H7 (cell line): ENCODE measurements around the gene CCDC91. TPM values are rescaled to one million over a fixed set of nuclear protein-coding genes. Genes with fewer than 3 reads are reported as not detected.
A peak's percentile ranks its signal among the peaks of the same experiment; 100 is the strongest.
"Not testable (repeated sequence)": the region's sequence is repeated elsewhere in the genome, so short reads cannot be mapped to it uniquely, and the experiment has no call there.

Experiments used
- DNase-seq: peaks from one replicate; pipeline ENCODE4 v3.0.0; 2012
- H3K27me3 ChIP-seq: 2 replicates; pipeline ENCODE4 v1.6.0; 2011; ENCODE audit warnings: mild to moderate bottlenecking, low read length; ENCODE audit not compliant: control insufficient read depth, insufficient read depth
- H3K36me3 ChIP-seq: replicated peaks from 2 replicates; pipeline ENCODE4 v1.5.1; 2011; ENCODE audit warnings: low read length; ENCODE audit not compliant: control insufficient read depth, insufficient read depth
- H3K4me3 ChIP-seq: 2 replicates; pipeline ENCODE4 v1.5.1; 2011; ENCODE audit warnings: low read depth, mild to moderate bottlenecking, control low read depth, low read length, moderate library complexity; ENCODE audit not compliant: insufficient read depth
- total RNA-seq: library from RNA; depleted of rRNA; stranded (reverse); fragments of >200 nt; shearing (Covaris generic); gene quantifications from 2 replicates; pipeline ENCODE4 v1.2.3, GENCODE V29; 2014

CCDC91 gene
- total RNA-seq, 1 experiment from 2014 or later = 11.5 TPM

GRCh38 chr12:28172434-28173030 lies 17.7 kb upstream of the CCDC91 start:
- DNase-seq = peak; percentile 44
- H3K27me3 ChIP-seq = no peaks in the 10 kb centered on the region
- no peak overlapping the region for H3K4me3 ChIP-seq
- no peaks in the 10 kb centered on the region for H3K36me3 ChIP-seq

GRCh38 chr12:28173440-28173839 lies 16.8 kb upstream of the CCDC91 start:
- Histone ChIP-seq H3K27me3 (no peaks in the 10 kb centered on the region), H3K36me3 (no peaks in the 10 kb centered on the region), H3K4me3 (no peak overlapping the region)
- no peak for DNase-seq

- no peak for DNase-seq
- Histone ChIP-seq H3K4me3 (no peak overlapping the region), H3K36me3 (no peaks in the 10 kb centered on the region), H3K27me3 (no peaks in the 10 kb centered on the region)
Measured at GRCh38 chr12:28175098-28175589, 15.1 kb upstream of the CCDC91 start.

- Histone ChIP-seq H3K36me3 (no peaks in the 10 kb centered on the region), H3K27me3 (no peaks in the 10 kb centered on the region), H3K4me3 (no peak overlapping the region)
- DNase-seq = no peak
Measured at GRCh38 chr12:28176295-28176694, 14.0 kb upstream of the CCDC91 start.

GRCh38 chr12:28177461-28177860 lies 12.8 kb upstream of the CCDC91 start:
- H3K27me3 ChIP-seq = no peaks in the 10 kb centered on the region
- no peaks in the 10 kb centered on the region for H3K36me3 ChIP-seq
- H3K4me3 ChIP-seq = no peak overlapping the region
- no peak for DNase-seq

- Histone ChIP-seq H3K36me3 (no peaks in the 10 kb centered on the region), H3K4me3 (no peak overlapping the region), H3K27me3 (no peaks in the 10 kb centered on the region)
- DNase-seq = no peak
Measured at GRCh38 chr12:28177905-28178304, 12.4 kb upstream of the CCDC91 start.

- H3K4me3 ChIP-seq = no peak overlapping the region
- H3K27me3 ChIP-seq = no peaks in the 10 kb centered on the region
- DNase-seq = no peak
- no peaks in the 10 kb centered on the region for H3K36me3 ChIP-seq
Measured at GRCh38 chr12:28178775-28179174, 11.5 kb upstream of the CCDC91 start.

GRCh38 chr12:28180786-28181185 lies 9.5 kb upstream of the CCDC91 start:
- no peak for DNase-seq

GRCh38 chr12:28184375-28184774 lies 5.9 kb upstream of the CCDC91 start:
- Histone ChIP-seq H3K4me3 (no peak overlapping the region), H3K27me3 (no peaks in the 10 kb centered on the region), H3K36me3 (no peaks in the 10 kb centered on the region)
- no peak for DNase-seq

More at GRCh38 chr12:28180786-28181185, 9.5 kb upstream of the CCDC91 start:
- H3K4me3 ChIP-seq = no peak overlapping the region
- H3K27me3 ChIP-seq = no peaks in the 10 kb centered on the region
- no peaks in the 10 kb centered on the region for H3K36me3 ChIP-seq

- H3K27me3 ChIP-seq = no peaks in the 10 kb centered on the region
- no peaks in the 10 kb centered on the region for H3K36me3 ChIP-seq
- no peak overlapping the region for H3K4me3 ChIP-seq
- DNase-seq = no peak
Measured at GRCh38 chr12:28186500-28186899, 3.8 kb upstream of the CCDC91 start.

GRCh38 chr12:28189784-28190320 lies 404 bp upstream of the CCDC91 start:
- no peaks in the 10 kb centered on the region for H3K27me3 ChIP-seq
- H3K36me3 ChIP-seq = no peaks in the 10 kb centered on the region
- peak overlapping the region; percentile 85 for H3K4me3 ChIP-seq
- no peak for DNase-seq

GRCh38 chr12:28191051-28192048 lies 1.1 kb downstream of the CCDC91 start:
- DNase-seq = peak; percentile 13
- no peaks in the 10 kb centered on the region for H3K36me3 ChIP-seq
- peak overlapping the region; percentile 85 for H3K4me3 ChIP-seq
- H3K27me3 ChIP-seq = no peaks in the 10 kb centered on the region

- no peak for DNase-seq
- Histone ChIP-seq H3K4me3 (no peak overlapping the region), H3K36me3 (no peaks in the 10 kb centered on the region), H3K27me3 (no peaks in the 10 kb centered on the region)
Measured at GRCh38 chr12:28192125-28192524, 1.9 kb downstream of the CCDC91 start.

- DNase-seq, H3K4me3 ChIP-seq, H3K36me3 ChIP-seq, H3K27me3 ChIP-seq: not testable (repeated sequence)
Measured at GRCh38 chr12:28194621-28195020, 4.4 kb downstream of the CCDC91 start.

- not testable (repeated sequence) for DNase-seq
Measured at GRCh38 chr12:28201136-28201535, 10.9 kb downstream of the CCDC91 start.

More at GRCh38 chr12:28201136-28201535, 10.9 kb downstream of the CCDC91 start:
- H3K4me3 ChIP-seq, H3K36me3 ChIP-seq, H3K27me3 ChIP-seq: not testable (repeated sequence)
